Peyer's patch (tissue), 4 donors: ENCODE results near the gene PCNX1.
"Not testable (repeated sequence)": the region's sequence is repeated elsewhere in the genome, so short reads cannot be mapped to it uniquely, and the experiment has no call there.

Experiments used
- POLR2A ChIP-seq, 2 donors: fragments of 450-650 bp; IDR thresholded peaks; one replicate each; pipeline ENCODE4 v1.5.1; 2017; ENCODE audit warnings: antibody characterized with exemption in 2 of 2, mild to moderate bottlenecking in 2 of 2, moderate library complexity in 2 of 2
- TF ChIP-seq, protein P1 (sequence below), 6 experiments: fragments of 450-650 bp in 4 of 6; fragments of 200-600 bp in 2 of 6; sonication (generic) in 1 of 6; IDR thresholded peaks; one replicate each; pipeline ENCODE4 v1.5.1; 2017 to 2019; ENCODE audit warnings: antibody characterized with exemption in 6 of 6, mild to moderate bottlenecking in 3 of 6, moderate library complexity in 1 of 6

DNA sequence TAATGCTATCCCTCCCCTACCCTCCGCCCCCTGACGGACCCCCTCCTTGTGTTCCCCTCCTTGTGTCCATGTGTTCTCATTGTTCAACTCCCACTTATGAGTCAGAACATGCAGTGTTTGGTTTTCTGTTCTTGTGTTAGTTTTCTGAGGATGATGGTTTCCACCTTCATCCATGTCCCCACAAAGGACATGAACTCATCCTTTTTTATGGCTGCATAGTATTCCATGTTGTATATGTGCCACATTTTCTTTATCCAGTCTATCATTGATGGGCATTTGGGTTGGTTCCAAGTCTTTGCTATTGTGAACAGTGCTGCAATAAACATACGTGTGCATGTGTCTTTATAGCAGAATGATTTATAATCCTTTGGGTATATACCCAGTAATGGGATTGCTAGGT is 112.7 kb downstream of the PCNX1 start:
- TF ChIP-seq, protein P1, sequence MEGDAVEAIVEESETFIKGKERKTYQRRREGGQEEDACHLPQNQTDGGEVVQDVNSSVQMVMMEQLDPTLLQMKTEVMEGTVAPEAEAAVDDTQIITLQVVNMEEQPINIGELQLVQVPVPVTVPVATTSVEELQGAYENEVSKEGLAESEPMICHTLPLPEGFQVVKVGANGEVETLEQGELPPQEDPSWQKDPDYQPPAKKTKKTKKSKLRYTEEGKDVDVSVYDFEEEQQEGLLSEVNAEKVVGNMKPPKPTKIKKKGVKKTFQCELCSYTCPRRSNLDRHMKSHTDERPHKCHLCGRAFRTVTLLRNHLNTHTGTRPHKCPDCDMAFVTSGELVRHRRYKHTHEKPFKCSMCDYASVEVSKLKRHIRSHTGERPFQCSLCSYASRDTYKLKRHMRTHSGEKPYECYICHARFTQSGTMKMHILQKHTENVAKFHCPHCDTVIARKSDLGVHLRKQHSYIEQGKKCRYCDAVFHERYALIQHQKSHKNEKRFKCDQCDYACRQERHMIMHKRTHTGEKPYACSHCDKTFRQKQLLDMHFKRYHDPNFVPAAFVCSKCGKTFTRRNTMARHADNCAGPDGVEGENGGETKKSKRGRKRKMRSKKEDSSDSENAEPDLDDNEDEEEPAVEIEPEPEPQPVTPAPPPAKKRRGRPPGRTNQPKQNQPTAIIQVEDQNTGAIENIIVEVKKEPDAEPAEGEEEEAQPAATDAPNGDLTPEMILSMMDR (IDR thresholded peaks at IDR 0.05), result not testable (repeated sequence)
- not testable (repeated sequence) for TF ChIP-seq POLR2A (IDR thresholded peaks at IDR 0.05)
